GM20000 (cell line): ENCODE data around the gene COL7A1.

Experiments
- DNase-seq: peaks from one replicate; pipeline ENCODE4 v3.0.0; 2012; ENCODE audit warnings: low spot score
- TF ChIP-seq, protein P1 (sequence below): IDR thresholded peaks from 2 replicates; pipeline ENCODE4 v1.5.1; 2012; ENCODE audit warnings: mild to moderate bottlenecking, control low read depth; ENCODE audit errors: extremely low read depth, missing control alignments

The COL7A1 gene

DNA sequence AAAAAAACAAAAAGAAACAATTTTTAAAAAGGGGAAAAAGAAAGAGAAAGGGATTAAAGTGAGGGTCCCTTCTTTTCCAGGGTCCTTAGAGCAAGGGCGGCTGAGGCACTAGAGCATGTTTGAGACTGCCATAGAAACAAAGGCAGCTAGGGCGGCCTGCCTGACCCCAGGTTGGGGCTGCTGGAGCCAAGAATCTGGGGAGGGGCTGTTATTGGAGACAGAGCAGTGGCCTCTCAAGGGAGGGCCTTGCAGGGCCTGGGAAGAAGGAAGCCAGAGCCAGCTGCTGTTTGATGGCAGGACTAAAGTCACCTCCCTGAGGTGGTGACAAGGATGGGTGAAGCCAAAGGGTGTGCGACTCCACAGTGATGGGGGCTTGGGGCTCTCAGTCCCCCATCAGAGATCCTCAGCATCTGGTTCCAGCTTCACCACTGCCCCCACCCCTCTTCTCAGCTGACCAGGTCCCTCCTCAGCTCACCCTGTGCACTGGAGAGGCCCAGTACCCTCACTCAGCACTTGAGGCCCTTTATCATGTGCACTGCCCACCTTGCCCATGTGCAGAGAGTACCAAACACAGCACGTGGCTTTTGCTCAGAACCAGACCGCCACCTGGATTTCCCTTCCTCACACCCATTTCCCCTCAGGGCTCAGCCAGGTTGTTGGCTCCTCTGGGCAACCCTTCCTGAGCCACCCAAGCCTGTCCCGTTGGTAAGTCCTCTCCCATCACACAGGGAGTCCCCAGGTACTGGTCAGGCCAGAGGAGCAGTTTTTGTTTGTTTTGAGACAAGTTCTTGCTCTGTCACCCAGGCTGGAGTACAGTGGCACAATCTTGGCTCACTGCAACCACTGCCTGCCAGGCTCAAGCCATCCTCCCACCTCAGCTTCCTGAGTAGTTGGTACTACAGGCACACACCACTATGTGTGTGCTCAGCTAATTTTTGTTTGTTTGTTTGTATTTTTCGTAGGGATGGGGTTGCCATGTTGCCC lies 24.7 kb upstream of the COL7A1 start:
- DNase-seq, result no peak
- TF ChIP-seq, protein P1, sequence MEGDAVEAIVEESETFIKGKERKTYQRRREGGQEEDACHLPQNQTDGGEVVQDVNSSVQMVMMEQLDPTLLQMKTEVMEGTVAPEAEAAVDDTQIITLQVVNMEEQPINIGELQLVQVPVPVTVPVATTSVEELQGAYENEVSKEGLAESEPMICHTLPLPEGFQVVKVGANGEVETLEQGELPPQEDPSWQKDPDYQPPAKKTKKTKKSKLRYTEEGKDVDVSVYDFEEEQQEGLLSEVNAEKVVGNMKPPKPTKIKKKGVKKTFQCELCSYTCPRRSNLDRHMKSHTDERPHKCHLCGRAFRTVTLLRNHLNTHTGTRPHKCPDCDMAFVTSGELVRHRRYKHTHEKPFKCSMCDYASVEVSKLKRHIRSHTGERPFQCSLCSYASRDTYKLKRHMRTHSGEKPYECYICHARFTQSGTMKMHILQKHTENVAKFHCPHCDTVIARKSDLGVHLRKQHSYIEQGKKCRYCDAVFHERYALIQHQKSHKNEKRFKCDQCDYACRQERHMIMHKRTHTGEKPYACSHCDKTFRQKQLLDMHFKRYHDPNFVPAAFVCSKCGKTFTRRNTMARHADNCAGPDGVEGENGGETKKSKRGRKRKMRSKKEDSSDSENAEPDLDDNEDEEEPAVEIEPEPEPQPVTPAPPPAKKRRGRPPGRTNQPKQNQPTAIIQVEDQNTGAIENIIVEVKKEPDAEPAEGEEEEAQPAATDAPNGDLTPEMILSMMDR, result no peak

DNA sequence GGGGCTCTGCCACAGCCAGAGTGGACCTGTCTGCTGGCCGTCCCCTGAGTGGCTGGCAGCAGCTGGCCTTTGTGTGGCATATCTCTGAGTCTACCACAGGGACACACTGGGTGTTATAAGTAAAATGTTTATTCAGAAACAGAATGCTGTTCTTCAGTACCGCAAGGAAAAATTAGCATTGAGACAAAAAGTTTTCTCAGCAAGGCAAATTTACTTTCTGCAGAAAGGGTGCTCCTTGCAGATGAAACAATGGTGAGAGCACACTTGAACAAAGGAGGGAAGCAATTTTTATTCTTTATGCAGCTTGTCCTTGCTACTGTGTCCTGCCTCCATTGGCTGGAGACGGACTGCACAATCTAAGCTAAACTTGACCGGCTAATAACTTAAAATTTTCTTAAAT lies 22.4 kb upstream of the COL7A1 start:
- TF ChIP-seq, protein P1, result no peak
- no peak for DNase-seq

DNA sequence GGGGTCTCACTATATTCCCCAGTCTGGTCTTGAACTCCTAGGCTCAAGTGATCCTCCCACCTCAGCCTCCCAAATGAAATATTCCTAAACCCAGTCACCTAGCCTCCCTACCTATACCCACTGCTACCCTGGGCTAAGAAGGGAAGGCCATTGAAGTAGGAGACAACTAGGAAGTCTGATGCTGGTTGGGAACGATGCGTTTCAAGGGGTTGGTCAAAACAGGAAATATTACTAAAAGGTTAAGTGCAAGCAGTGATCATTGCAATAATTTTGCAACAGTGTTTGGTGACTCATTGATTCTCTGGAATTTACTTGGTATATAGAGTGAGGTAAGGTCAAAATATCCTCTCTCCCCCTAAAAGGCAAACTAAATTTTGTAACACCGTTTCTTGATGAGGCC lies 18.9 kb upstream of the COL7A1 start:
- TF ChIP-seq, protein P1, result no peak
- DNase-seq, result no peak

DNA sequence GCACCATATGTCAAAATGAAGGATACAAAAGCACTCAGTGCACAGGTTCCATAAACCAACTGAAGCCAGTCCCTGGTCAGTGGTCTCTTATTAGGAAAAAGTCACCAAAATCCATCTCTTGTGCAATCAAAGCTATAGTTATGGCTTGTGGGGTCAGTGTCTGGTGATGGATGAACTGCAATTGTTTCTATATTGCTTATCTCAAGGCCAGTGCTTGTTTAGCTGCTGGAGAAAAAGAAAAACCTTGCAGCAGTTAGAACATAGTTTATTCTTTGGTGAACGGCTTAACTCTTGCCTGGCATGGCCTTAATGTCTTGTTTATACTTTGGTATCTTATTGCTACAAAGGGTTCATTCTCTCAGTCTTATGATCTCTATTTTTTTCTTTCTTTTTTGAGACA lies 17.2 kb upstream of the COL7A1 start:
- no peak for DNase-seq
- TF ChIP-seq, protein P1, result no peak

DNA sequence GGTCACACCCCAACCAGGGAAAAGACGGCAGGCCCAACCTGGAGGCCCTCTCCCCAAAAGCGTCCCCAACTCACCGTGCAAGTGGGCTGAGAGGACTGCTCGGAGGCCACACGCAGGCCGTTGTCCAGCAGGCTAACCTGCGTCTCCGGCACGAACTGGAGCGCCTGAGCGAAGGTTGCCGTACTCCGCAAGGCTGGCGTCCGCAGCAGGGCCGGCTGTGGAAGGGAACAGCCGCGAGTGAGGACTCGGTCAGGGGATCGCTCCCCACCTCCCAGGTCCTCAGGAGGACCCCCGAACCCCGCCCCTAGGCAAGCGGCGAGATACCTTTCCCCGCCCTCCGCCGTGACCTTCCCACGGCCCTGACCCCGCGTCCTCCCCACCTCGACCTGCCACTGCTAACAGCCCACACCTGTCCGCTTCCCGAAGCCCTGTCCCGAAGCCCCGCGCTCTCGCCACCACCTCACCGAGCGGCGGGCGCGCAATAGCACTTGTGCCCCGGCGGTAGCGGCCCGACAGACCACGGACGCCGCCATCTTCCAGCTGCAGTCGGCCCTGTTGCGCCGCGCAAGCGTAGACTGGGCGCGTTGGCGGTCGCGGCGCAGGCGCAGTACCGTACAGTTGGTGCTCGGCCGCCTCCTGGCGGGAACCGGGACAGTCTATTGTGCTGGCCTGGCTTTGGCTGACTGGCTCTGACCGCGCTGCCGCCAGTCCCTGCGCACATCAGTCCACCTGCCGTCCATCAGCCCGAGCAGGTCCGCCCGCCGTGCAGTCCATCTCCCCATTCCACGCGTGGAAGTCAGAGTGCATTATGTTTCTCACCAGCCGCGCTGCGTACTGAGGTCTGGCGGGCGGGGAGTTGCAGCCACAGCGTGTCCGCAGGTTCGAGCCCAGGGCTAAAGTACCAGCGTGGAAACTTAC lies 14.2 kb upstream of the COL7A1 start, which contains the start of gene UQCRC1:
Gene UQCRC1, minus strand, starts transcription at position 559 of the 918 bp plus-strand sequence. Its CDS starts 26 bp downstream, at position 533.
- peak; percentile 97 for DNase-seq
- TF ChIP-seq, protein P1, result peak; percentile 56

DNA sequence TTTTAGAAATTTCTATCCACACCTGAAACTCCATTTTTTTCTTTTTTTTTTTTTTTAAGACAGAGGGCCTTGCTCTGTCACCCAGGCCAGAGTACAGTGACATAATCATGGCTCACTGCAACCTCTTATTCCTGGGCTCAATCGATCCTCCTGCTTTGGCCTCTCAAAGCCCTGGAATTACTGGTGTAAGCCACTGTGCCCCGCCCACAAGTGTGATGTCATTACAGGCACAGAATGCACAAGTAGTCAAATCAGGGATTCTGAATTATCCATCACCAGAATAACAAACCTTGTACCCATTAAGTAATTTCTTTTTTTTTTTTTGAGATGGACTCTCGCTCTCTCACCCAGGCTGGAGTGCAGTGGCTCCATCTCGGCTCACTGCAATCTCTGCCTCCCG lies 12.4 kb upstream of the COL7A1 start:
- DNase-seq, result no peak
- TF ChIP-seq, protein P1, result no peak
